IMR-90 (cell line): ENCODE results near the gene HSD17B11.

ENCODE experiments used
- CEBPB ChIP-seq: IDR thresholded peaks from 2 replicates; pipeline ENCODE4 v1.6.1; 2012; ENCODE audit warnings: low read depth, low read length, improper control_type of control experiment
- MAFK ChIP-seq: IDR thresholded peaks from 2 replicates; pipeline ENCODE4 v1.6.1; 2012; ENCODE audit warnings: low read depth, low read length, improper control_type of control experiment
- NFE2L2 ChIP-seq: fragments of 150-350 bp; IDR thresholded peaks from 2 replicates; pipeline ENCODE4 v1.6.1; 2016; ENCODE audit warnings: low read depth, mild to moderate bottlenecking, low read length
- POLR2A ChIP-seq: IDR thresholded peaks from 2 replicates; pipeline ENCODE4 v1.6.1; 2012; ENCODE audit warnings: mild to moderate bottlenecking, low read depth, low read length
- RAD21 ChIP-seq: IDR thresholded peaks from 2 replicates; pipeline ENCODE4 v1.6.1; 2012; ENCODE audit warnings: low read length, improper control_type of control experiment
- RCOR1 ChIP-seq: IDR thresholded peaks from 2 replicates; pipeline ENCODE4 v1.6.1; 2012; ENCODE audit warnings: mild to moderate bottlenecking, low read length, improper control_type of control experiment; ENCODE audit not compliant: insufficient replicate concordance
- RFX5 ChIP-seq: IDR thresholded peaks from 2 replicates; pipeline ENCODE4 v1.8.0; 2012; ENCODE audit warnings: low read depth, mild to moderate bottlenecking, low read length, moderate library complexity
- SMC3 ChIP-seq: fragments of 150-350 bp; IDR thresholded peaks from 2 replicates; pipeline ENCODE4 v1.6.1; 2016; ENCODE audit warnings: low read depth, mild to moderate bottlenecking, antibody characterized with exemption, low read length, moderate library complexity
- TF ChIP-seq, protein P1 (sequence below): conservative IDR thresholded peaks from 2 replicates; pipeline ENCODE4 v1.5.1; 2012; ENCODE audit warnings: mild to moderate bottlenecking, low read depth, low read length, improper control_type of control experiment
- TF ChIP-seq, protein P2 (sequence below): fragments of 150-350 bp; IDR thresholded peaks from 2 replicates; pipeline ENCODE4 v1.6.1; 2017; ENCODE audit warnings: mild to moderate bottlenecking, antibody characterized with exemption, low read length, low read depth

DNA sequence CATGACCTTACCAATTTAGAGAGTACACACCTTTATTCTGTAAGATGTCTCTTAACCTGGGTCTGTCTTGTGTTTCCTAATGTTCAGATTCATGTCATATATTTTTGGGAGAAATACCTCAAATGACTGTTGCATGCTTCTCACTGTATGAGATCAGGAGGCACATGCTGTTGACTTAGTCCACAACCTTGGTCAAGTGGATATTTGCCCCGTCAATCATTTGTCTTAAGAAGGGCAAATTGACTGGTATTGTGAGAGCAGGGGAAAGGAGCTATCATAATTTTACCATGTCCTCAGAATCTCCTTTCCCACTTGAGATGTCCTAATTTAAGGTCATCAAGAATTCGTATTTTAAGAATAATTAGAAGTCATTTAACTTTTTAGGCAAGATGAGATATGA is 42.4 kb upstream of the HSD17B11 start:
- no peak for TF ChIP-seq POLR2A
- no peak for TF ChIP-seq RAD21
- TF ChIP-seq, protein P1, sequence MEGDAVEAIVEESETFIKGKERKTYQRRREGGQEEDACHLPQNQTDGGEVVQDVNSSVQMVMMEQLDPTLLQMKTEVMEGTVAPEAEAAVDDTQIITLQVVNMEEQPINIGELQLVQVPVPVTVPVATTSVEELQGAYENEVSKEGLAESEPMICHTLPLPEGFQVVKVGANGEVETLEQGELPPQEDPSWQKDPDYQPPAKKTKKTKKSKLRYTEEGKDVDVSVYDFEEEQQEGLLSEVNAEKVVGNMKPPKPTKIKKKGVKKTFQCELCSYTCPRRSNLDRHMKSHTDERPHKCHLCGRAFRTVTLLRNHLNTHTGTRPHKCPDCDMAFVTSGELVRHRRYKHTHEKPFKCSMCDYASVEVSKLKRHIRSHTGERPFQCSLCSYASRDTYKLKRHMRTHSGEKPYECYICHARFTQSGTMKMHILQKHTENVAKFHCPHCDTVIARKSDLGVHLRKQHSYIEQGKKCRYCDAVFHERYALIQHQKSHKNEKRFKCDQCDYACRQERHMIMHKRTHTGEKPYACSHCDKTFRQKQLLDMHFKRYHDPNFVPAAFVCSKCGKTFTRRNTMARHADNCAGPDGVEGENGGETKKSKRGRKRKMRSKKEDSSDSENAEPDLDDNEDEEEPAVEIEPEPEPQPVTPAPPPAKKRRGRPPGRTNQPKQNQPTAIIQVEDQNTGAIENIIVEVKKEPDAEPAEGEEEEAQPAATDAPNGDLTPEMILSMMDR = no peak
- no peak for TF ChIP-seq RCOR1
- no peak for TF ChIP-seq SMC3
- TF ChIP-seq CEBPB = no peak
- no peak for TF ChIP-seq RFX5
- no peak for TF ChIP-seq MAFK
- TF ChIP-seq, protein P2, sequence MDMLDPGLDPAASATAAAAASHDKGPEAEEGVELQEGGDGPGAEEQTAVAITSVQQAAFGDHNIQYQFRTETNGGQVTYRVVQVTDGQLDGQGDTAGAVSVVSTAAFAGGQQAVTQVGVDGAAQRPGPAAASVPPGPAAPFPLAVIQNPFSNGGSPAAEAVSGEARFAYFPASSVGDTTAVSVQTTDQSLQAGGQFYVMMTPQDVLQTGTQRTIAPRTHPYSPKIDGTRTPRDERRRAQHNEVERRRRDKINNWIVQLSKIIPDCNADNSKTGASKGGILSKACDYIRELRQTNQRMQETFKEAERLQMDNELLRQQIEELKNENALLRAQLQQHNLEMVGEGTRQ = no peak
- no peak for TF ChIP-seq NFE2L2
